Common myeloid progenitor, CD34-positive (primary cell): Measurements from ENCODE around the gene LRRC8C.

Source experiments
- CTCF ChIA-PET: fragments of 350-600 bp; sonication (Branson Sonifier 250); formaldehyde crosslinking; loops from one replicate; lab custom pipeline; 2021; ENCODE audit warnings: antibody characterized with exemption; lab: Charles Lee
- POLR2A ChIA-PET: fragments of 350-600 bp; sonication (Branson Sonifier 250); formaldehyde crosslinking; loops from one replicate; lab custom pipeline; 2021; ENCODE audit warnings: antibody characterized with exemption; lab: Charles Lee
- DNase-seq, 3 donors: peaks; one replicate each; pipeline versions ENCODE4 v3.0.0 to v3.0.0-alpha.2; 2013
- H3K27ac ChIP-seq, 2 experiments: 1 replicate in 1 of 2; 2 replicates in 1 of 2; pipeline ENCODE4 v1.7.0; 2013; ENCODE audit warnings: inconsistent platforms in 2 of 2, low read length in 2 of 2, mild to moderate bottlenecking in 2 of 2, low read depth in 1 of 2, moderate library complexity in 1 of 2; ENCODE audit not compliant: severe bottlenecking in 2 of 2, insufficient read depth in 1 of 2, poor library complexity in 1 of 2
- H3K27me3 ChIP-seq, 5 experiments: replicated peaks in 2 of 5; 1 replicate in 3 of 5; 2 replicates in 2 of 5; pipeline versions ENCODE4 v1.6.1 to v1.7.0; 2013; ENCODE audit warnings: low read length in 4 of 5, mild to moderate bottlenecking in 2 of 5, moderate library complexity in 2 of 5, inconsistent platforms in 1 of 5; ENCODE audit not compliant: insufficient read depth in 5 of 5, control insufficient read depth in 4 of 5
- H3K36me3 ChIP-seq, 4 experiments: 1 replicate in 2 of 4; 2 replicates in 2 of 4; pipeline versions ENCODE4 v1.6.1 to v1.7.0; 2013; ENCODE audit warnings: low read length in 3 of 4, control low read depth in 1 of 4, mild to moderate bottlenecking in 1 of 4; ENCODE audit not compliant: control insufficient read depth in 4 of 4, insufficient read depth in 4 of 4
- H3K4me1 ChIP-seq, 4 experiments: 1 replicate in 3 of 4; 2 replicates in 1 of 4; pipeline versions ENCODE4 v1.6.1 to v1.7.1; 2013; ENCODE audit warnings: low read length in 3 of 4, mild to moderate bottlenecking in 3 of 4, control low read depth in 1 of 4, inconsistent platforms in 1 of 4, moderate library complexity in 1 of 4; ENCODE audit not compliant: control insufficient read depth in 4 of 4, insufficient read depth in 4 of 4; ENCODE audit errors: control extremely low read depth in 1 of 4
- H3K4me3 ChIP-seq, 7 experiments: 1 replicate in 4 of 7; 2 replicates in 3 of 7; pipeline versions ENCODE4 v1.5.1 to v1.7.0; 2013; ENCODE audit warnings: mild to moderate bottlenecking in 7 of 7, low read length in 6 of 7, moderate library complexity in 6 of 7, inconsistent platforms in 2 of 7, low read depth in 2 of 7, control low read depth in 1 of 7; ENCODE audit not compliant: insufficient read depth in 4 of 7, control insufficient read depth in 1 of 7; ENCODE audit errors: extremely low read depth in 1 of 7
- H3K9me3 ChIP-seq, 5 experiments: 1 replicate in 4 of 5; 2 replicates in 1 of 5; pipeline versions ENCODE4 v1.6.1 to v1.7.1; 2013; ENCODE audit warnings: low read length in 4 of 5, mild to moderate bottlenecking in 2 of 5, inconsistent platforms in 1 of 5, low read depth in 1 of 5, moderate library complexity in 1 of 5; ENCODE audit not compliant: control insufficient read depth in 4 of 5, insufficient read depth in 2 of 5; ENCODE audit errors: control extremely low read depth in 1 of 5
- WGBS: methylation state at CpG from one replicate; pipeline ENCODE4 v1.1.5; 2013; ENCODE audit not compliant: insufficient coverage; 5-methylcytosine and 5-hydroxymethylcytosine counted together

LRRC8C gene

GRCh38 chr1:89659322-89660081 lies 26.6 kb downstream of the LRRC8C start:
- no peak for DNase-seq
- H3K9me3 ChIP-seq: peaks cover 0 to 4% (median 2%) of the 10 kb centered on the region in 5 experiments
- WGBS: 60% methylated on average over 1 of the region's 5 CpGs
- CTCF ChIA-PET: interaction anchor here (0.7 to 1.9 kb wide), 6 partner anchors 22 to 145 kb away, joined by 3 to 5 read pairs (median 4); no protein-coding TSS in a partner anchor
- H3K4me1 ChIP-seq: peaks cover 0 to 6% (median 4%) of the 10 kb centered on the region in 4 experiments
- POLR2A ChIA-PET: interaction anchor here (0.6 kb wide), 1 partner anchor 11 kb away, joined by 4 read pairs; no protein-coding TSS in a partner anchor
- H3K27ac ChIP-seq: no peak overlapping the region
- H3K27me3 ChIP-seq: no peaks in the 10 kb centered on the region
- H3K4me3 ChIP-seq: no peak overlapping the region
- peaks cover 0 to 7% (median 3%) of the 10 kb centered on the region in 4 experiments for H3K36me3 ChIP-seq

- H3K36me3 ChIP-seq: peaks cover 0 to 7% (median 3%) of the 10 kb centered on the region in 4 experiments
- no peak overlapping the region for H3K27ac ChIP-seq
- H3K4me1 ChIP-seq: peaks cover 0 to 6% (median 4%) of the 10 kb centered on the region in 4 experiments
- H3K4me3 ChIP-seq: no peak overlapping the region
- ChIA-PET POLR2A (interaction anchor here (0.6 kb wide), 1 partner anchor 10 kb away, joined by 4 read pairs; no protein-coding TSS in a partner anchor), CTCF (interaction anchor here (0.9 to 1.9 kb wide), 4 partner anchors 19 to 102 kb away, joined by 3 to 5 read pairs (median 4); no protein-coding TSS in a partner anchor)
- WGBS: 100% methylated on average over 2 of the region's 3 CpGs
- no peaks in the 10 kb centered on the region for H3K27me3 ChIP-seq
- DNase-seq: no peak
- H3K9me3 ChIP-seq: peaks cover 0 to 3% (median 2%) of the 10 kb centered on the region in 5 experiments
Measured at GRCh38 chr1:89660224-89661061, 27.5 kb downstream of the LRRC8C start.

GRCh38 chr1:89665941-89666340 lies 33.0 kb downstream of the LRRC8C start:
- no peak overlapping the region for H3K4me3 ChIP-seq
- ChIA-PET CTCF (interaction anchor here (0.6 to 0.9 kb wide), 2 partner anchors 11 to 91 kb away, joined by 3 read pairs; no protein-coding TSS in a partner anchor), POLR2A (no interaction called here)
- no peaks in the 10 kb centered on the region for H3K27me3 ChIP-seq
- peaks cover 4 to 13% (median 8%) of the 10 kb centered on the region in 4 experiments for H3K4me1 ChIP-seq
- DNase-seq: no peak
- H3K9me3 ChIP-seq: peaks cover 0 to 3% (median 0%) of the 10 kb centered on the region in 5 experiments
- WGBS: 97% methylated on average over 5 of the region's 8 CpGs
- H3K36me3 ChIP-seq: peaks cover 0 to 7% (median 2%) of the 10 kb centered on the region in 4 experiments
- H3K27ac ChIP-seq: no peak overlapping the region

GRCh38 chr1:89666640-89667039 lies 33.7 kb downstream of the LRRC8C start:
- WGBS: no CpG with 5 or more reads among the region's 1 CpG
- ChIA-PET POLR2A (no interaction called here), CTCF (interaction anchor here (1.5 kb wide), 1 partner anchor 10 kb away, joined by 3 read pairs; no protein-coding TSS in a partner anchor)
- peaks cover 0 to 6% (median 1%) of the 10 kb centered on the region in 4 experiments for H3K36me3 ChIP-seq
- H3K27ac ChIP-seq: no peak overlapping the region
- no peaks in the 10 kb centered on the region for H3K27me3 ChIP-seq
- peaks cover 0 to 3% (median 0%) of the 10 kb centered on the region in 5 experiments for H3K9me3 ChIP-seq
- no peak for DNase-seq
- H3K4me1 ChIP-seq: peaks cover 4 to 13% (median 8%) of the 10 kb centered on the region in 4 experiments
- no peak overlapping the region for H3K4me3 ChIP-seq

- H3K36me3 ChIP-seq: peaks cover 0 to 3% (median 0%) of the 10 kb centered on the region in 4 experiments
- H3K4me1 ChIP-seq: peaks cover 4 to 13% (median 8%) of the 10 kb centered on the region in 4 experiments
- POLR2A ChIA-PET: no interaction called here
- no peak overlapping the region for H3K27ac ChIP-seq
- CTCF ChIA-PET: interaction anchor here (1.2 to 1.6 kb wide), 5 partner anchors 8 to 95 kb away, joined by 3 to 5 read pairs (median 3); no protein-coding TSS in a partner anchor
- no CpG with 5 or more reads among the region's 1 CpG for WGBS
- H3K4me3 ChIP-seq: no peak overlapping the region
- no peaks in the 10 kb centered on the region for H3K27me3 ChIP-seq
- no peak for DNase-seq
- H3K9me3 ChIP-seq: peaks cover 0 to 3% (median 0%) of the 10 kb centered on the region in 5 experiments
Measured at GRCh38 chr1:89667691-89668090, 34.8 kb downstream of the LRRC8C start.

- CTCF ChIA-PET: interaction anchor here (0.9 to 1.6 kb wide), 3 partner anchors 13 to 58 kb away, joined by 3 to 5 read pairs (median 5); no protein-coding TSS in a partner anchor
- POLR2A ChIA-PET: interaction anchor here (0.6 kb wide), 1 partner anchor 93 kb away, joined by 3 read pairs; no protein-coding TSS in a partner anchor
- peaks cover 0 to 3% (median 0%) of the 10 kb centered on the region in 4 experiments for H3K36me3 ChIP-seq
- H3K27ac ChIP-seq: no peak overlapping the region
- peaks cover 4 to 16% (median 8%) of the 10 kb centered on the region in 4 experiments for H3K4me1 ChIP-seq
- no peaks in the 10 kb centered on the region for H3K27me3 ChIP-seq
- 100% methylated on average over 1 of the region's 3 CpGs for WGBS
- peaks cover 0 to 3% (median 0%) of the 10 kb centered on the region in 5 experiments for H3K9me3 ChIP-seq
- no peak for DNase-seq
- no peak overlapping the region for H3K4me3 ChIP-seq
Measured at GRCh38 chr1:89668961-89669360, 36.0 kb downstream of the LRRC8C start.
